HG03280 (cell line): ENCODE results near the gene ZNRF1.
A peak's percentile ranks its signal among the peaks of the same experiment; 100 is the strongest.
"Not testable (repeated sequence)": the region's sequence is repeated elsewhere in the genome, so short reads cannot be mapped to it uniquely, and the experiment has no call there.

Experiments used
- ATAC-seq: cut with Tn5 transposase; IDR thresholded peaks from one replicate; pipeline ENCODE4 v1.9.1; 2021; ENCODE audit warnings: mild to moderate bottlenecking, moderate library complexity; ENCODE audit not compliant: unreplicated experiment

Gene ZNRF1

DNA sequence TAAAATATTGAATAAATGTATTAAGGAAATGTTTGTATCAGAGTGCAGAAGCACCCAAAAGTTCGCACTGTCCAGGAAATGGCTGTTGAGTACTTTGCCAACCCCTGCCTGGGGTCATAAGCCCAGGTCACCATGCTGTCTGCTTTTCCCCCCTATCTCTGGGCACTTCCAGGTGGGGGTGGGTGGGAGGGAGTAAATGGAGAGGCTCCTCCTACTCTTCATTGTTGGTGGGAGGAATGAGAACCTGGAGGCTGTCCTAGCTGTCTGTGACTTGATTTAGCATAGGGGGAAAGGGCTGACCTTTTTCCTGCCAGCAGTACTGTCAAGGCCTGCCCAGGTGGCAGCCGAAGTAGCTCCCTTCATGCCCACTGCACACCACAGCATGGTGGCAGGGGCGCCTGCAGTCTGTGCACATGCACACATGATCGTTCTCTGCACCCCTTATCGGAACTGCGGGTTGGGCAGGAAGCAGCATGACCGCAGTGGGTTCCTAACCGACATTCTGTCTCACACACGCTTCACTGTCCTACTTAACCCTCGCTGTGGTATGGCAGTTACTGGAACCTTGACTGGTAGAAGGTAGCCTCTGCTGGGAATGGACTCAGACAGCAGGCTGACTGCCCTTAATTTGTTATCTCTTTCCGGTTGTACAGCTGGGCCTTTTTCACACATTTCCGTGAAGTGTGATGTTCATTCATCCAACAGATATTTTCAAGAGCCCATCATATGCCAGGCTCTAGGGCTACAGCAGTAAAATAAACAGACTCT, 76.3 kb downstream of the ZNRF1 start:
- peak; percentile 87 for ATAC-seq

DNA sequence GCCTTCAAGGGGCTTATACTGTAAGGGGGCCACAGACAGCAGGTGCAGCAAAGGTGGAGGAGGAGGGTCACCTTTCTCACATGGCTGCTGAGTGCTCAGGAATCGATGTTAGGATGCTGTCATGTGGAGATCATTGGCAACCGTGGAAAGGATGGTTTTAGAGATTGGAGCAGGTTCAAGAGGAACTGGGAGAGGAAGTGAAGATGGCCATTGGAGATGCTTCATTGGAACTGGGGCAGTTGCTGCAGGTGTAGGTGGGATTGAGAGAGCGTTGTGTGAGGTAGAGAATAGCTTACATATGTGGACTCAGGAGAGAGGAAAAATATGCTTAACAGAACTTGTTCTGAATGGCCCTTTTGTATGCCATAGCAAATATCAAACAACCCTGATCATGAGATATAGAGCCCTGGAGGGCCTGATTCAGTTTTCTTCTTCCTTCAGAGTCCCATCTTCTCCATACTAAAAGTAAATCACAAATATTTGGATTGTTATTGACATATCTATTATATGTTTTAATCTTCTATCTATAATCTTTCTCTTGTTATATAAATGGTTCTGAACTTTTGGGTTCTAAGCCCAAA, 77.0 kb downstream of the ZNRF1 start:
- ATAC-seq, result peak; percentile 4

DNA sequence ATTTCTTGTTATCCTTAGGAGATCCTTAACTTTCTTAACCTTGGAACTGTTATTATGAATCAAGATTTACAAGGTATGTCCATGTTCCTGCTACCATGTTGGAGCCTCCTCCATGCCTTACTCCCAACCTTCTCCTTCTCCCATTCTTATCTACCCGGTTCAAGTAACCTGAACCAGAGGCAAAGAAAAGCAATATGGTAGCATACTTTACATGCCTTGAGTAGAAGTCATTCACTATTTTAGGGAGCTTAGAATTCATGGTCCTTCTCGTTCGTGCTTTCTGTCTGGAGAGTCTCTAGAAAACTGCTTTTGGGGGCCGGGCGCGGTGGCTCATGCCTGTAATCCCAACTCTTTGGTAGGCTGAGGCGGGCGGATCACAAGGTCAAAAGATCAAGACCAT, 80.1 kb downstream of the ZNRF1 start:
- ATAC-seq, result no peak

DNA sequence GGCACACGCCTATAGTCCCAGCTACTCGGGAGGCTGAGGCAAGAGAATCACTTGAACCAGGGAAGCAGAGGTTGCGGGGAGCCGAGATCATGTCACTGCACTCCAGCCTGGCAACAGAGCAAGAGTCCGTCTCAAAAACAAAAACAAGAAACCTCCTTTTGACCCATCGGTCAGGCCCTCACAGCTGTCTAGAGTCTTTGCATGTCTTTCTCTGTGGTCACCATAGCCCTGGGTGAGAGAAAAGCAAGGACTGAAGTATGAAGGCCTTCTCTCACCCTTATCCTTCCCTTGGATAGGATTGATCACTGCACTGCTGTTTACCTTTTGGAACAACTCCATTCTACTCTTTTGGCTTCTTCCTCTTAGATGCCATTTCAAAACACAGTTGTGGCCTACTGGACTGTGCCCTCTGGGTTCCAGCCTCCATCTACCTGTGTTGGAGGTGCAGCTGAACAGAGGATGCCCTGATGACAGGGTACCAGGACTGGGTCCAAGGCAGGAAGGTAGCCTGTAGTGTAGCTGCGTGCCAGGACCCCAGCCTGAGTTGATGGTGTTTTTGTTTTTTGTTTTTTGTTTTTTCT, 80.6 kb downstream of the ZNRF1 start:
- no peak for ATAC-seq

DNA sequence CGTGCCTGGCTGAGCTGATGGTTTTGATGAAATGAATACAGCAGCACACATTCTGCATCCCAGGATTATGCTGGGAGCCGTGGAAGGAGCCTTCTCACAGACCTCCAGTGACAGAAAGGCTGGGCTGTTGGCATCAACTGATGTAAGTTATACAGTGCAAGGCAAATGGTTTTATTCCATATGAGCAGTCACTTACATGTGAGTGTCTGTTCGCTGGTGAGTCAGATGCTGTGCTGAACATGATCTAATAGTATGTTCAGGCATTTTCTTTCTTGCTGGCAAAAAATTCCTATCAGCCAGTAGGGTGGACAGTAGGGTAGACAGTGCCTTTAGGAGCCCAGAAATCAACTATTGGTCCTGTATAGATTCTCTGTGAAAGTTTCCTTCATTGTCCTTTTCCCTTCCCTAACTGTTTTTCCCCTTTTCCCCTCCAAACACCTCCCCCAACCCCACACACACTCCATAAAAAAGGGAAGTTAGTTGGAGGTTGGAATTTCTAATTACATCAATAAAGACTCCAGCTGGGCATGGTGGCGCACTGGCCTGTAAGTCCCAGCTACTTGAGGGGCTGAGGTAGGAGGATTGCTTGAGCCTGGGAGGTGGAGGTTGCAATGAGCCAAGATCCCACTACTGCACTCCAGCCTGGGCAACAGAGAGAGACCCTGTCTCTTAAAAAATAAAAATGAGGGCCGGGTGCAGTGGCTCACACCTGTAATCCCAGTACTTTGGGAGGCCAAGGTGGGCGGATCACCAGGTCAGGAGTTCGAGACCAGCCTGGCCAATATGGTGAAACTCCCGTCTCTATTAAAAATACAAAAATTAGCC, 81.6 kb downstream of the ZNRF1 start:
- no peak for ATAC-seq

DNA sequence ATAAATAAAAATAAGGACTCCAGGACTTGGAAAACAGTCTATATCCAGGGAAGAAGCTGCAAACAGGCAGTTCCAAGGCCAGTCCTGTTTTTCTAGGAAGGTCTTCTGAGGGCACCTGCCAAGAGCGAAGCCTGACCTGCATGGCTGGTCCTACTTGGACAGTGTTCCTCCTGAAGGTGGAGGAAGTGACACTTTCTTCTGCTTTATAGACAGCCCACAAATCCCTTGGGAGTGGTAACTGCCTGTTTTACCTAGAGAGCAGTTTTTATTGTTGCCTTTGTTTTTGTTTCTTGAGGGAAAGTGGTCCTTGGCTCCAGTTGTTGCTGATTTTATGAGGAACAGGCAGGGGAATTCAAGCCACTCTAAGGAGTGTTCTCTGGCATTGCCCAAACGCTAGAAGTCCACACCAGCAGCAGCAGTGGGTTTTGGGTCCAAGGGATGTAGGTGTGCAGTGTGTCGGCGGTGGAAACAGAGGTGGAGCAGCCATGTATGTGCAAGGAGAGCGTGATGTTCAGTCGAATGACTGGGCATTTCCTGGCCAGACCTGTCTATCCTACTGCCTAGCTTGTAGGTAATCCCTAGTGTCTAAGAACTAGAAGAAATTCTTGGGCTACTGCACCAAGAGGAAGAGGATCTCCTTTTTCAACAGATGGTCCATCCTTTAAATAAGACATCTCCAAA, 82.5 kb downstream of the ZNRF1 start:
- ATAC-seq, result no peak

DNA sequence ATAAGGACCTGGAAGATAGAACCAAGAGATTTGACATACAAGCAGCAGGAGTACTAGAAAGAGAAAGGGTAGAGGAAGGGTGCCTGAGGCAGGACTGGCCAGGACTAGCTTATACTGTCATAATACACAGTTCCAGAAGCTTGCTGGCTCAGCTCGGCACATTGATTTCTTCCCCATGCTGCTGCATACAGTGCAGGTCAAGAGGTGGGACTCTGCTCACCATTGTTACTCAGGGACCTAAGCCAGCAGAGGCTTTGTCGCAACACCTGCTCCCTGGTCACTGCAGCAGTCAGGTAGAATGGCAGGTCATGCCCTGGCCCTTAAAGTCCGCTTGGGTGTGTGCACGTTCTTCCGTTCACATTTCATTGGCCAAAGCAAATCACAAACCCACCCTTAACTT, 85.0 kb downstream of the ZNRF1 start:
- no peak for ATAC-seq

DNA sequence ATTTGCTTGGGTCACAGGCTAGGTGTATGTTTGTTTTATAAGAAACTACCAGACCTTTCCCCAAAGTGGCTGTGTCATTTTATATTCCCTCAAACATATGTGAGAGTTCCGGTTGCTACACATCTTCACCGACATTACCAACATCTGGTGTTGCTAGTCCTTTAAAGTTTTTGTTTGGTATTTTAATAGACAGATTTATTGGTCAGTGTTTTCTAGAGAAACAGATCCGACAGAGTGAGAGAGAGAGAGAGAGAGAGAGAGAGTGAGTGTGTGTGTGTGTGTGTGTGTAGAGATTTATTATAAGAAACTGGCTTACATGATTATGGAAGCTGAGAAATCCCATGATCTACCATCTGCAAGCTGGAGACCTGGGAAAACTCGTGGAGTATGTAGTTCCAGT, 86.7 kb downstream of the ZNRF1 start:
- ATAC-seq, result no peak

DNA sequence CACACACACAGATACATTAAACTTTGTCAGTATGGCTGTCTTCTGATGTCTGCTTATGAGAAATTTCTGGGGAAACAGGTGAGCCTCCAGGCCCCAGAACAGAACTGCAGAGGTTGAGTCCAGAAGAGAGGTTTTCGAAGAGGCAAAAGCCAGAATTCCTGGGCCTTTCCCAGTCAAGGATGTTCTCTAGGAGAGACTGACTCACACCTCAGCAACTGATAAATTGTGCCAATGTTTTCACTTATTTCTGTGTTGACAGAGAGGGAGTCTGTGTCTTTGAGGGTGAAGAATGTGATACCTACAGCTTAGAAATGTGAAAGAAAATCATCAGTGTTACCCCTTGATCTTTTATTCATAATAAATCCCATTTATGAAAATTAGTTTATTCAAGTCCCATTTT, 87.5 kb downstream of the ZNRF1 start:
- no peak for ATAC-seq

DNA sequence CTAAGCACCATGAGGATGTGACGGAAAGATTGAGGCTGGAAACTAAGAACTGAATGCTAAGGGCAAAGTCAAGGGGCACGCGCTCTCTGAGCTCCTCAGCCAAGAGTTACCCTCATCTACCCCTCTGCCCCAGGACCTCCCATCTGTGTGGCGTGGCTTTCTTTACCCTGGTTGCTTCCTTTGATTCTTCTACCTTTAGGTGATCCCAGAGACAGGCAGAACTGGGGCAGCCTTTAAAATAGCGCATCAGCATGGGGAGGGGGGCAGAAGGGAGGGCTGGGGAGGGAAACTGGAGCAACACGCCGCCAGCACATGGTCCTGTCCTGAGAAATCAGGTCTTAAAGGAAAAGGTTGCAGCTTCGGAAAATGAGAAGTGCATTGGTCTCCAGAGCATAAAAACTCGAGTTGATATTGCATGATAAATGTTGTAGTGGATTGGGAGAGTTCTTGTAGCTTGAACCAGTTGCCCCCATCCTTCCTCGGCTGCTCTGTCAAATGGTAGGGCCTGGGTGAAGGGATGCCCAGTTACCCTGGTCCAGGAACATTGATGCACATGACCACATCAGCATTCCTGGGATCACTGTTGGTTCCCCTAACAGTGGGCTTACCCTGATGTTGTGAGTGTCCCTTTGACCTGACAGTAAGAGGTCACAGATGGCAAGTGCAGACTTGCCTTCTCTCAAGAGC, 88.0 kb downstream of the ZNRF1 start:
- no peak for ATAC-seq

DNA sequence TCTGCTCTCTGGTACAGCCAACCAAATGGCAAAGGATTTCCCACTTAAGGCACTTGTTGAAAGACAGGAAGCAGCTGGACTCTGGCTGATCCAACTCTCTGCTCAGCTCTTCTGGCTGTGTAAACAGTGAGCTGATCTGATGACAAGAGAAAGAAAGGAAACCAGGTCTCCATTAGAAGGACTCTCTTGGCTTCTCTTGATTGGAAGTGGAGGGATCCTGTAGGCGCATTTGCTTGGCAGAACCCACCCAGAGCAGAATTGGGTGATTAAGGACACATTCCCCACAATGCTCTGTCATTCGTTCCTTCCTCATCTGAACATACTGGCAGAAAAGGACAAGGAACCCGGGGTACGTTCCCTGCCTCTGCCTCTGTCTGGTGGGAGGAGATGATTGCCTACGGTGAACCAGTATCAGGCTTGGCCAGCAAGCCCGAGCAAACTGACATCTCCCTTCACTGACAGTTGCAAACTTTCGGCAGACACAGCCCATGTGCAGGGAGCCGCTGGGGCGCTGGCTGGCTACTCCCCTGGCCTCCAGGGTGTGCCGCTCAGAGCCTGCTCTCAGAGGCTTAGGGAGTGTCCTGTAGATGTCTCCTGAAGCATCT, 88.7 kb downstream of the ZNRF1 start:
- no peak for ATAC-seq

DNA sequence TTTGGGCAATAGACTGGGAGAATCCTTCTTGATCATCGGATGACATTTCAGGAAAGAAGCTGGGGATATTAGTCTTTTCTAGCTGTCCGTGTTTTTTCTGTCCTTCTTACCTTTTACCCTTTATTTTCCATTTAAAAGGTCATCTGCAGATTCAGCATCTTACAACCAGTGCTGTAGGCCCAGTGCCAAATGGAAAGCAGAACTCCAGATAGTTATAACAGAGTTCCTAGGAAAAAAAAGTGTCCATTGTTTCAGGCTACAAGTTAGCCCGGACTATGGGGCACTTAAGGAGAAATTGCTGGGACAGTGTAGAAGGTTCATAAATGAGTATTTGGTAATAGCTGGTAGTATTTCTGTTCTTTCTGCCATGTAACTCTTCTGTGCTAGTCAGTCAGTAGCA, 89.4 kb downstream of the ZNRF1 start:
- no peak for ATAC-seq

DNA sequence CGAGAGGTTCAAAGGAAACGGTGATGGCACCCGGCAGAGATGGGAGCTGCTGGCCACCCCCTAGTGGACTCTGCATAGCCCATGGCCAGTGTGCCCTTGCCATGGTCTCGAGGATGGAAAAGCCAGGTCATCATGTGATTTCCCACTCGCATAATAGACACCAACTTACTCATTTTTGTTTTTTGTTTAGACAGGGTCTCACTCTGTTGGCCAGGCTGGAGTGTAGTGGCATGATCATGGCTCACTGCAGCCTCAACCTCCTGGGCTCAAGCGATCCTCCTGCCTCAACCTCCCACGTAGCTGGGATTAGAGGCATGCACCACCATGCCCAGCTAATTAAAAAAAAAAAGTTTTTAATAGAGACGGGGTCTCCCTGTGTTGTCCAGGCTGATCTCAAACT, 90.1 kb downstream of the ZNRF1 start:
- no peak for ATAC-seq

DNA sequence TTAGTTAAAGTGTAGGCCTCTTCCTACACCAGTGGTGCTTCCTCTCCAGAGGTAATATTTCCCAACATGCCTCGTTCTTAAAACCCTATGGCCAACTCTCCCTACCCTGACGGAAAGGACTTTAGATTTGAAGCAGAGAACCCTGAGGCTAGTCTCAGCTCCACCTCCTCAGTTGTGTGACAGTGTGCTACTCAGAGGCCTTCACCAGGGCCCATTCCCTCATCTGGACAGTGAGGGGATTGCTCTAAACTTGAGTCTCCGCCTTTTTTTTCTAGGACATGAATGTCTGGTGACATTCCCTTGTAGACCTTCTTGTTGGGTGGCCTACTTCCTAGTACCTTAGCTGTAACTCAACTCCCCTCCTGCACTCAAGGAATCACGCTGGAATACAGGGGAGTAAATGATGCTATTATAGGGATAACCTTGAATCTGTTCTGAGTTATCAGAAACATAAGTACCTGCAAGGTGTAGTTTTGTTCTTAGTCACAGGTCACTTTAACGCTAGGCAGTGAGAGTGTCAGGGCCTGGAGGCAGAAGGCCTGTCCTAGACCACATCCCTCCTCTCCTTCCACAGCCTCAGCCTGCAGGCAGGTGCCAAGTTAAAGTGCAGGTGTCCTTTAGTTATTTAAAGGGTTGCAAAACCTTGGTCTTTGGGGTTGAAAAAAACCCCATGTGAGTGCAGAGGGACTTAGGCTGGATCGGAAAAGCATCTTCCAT, 90.8 kb downstream of the ZNRF1 start:
- no peak for ATAC-seq

DNA sequence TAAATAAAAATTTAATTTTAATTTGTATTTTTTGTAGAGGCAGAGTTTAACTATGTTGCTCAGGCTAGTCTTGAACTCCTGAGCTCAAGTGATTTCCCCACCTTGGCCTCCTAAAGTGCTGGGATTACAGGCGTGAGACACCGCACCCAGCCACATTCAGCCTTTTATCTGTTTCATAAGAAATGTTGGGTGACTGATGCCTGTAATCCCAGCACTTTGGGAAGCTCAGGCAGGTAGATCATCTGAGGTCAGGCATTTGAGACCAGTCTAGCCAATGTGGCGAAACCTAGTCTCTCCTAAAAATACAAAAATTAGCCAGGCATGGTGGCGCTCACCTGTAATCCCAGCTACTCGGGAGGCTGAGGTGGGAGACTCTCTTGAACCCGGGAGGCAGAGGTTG, 92.1 kb downstream of the ZNRF1 start:
- not testable (repeated sequence) for ATAC-seq

DNA sequence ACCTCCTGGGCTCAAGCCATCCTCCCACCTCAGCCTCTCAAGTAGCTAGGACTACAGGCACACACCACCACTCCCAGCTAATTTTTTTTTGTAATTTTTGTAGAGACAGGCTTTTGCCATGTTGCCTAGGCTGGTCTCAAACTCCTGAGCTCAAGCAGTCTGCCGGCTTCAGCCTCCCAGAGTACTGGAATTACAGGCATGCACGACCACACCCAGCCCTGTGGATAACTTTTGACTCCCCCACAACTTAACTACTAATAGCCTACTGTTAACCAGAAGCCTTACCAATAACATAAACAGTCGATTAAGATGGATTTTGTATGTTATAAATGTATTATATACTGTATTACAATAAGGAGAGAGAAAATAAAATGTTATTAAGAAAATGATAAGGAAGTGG, 92.8 kb downstream of the ZNRF1 start:
- ATAC-seq, result not testable (repeated sequence)

DNA sequence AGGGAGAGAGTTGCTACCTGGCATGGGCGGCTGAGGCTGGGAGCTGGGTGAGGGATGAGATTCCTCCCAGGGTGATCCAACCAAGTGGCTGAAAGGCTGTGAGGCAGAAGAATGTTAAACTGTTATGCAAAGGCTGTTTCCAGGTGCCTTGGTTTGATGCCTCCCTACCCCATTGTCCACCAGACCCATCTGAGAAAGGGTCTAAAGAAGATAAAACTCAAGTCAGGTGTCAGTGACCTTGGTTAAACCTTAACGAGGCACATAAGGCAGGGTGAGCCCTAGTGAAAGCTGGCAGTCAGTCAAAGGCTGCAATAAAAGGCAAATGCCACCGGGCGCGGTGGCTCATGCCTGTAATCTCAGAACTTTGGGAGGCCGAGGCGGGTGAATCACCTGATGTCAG, 94.0 kb downstream of the ZNRF1 start:
- ATAC-seq, result no peak

DNA sequence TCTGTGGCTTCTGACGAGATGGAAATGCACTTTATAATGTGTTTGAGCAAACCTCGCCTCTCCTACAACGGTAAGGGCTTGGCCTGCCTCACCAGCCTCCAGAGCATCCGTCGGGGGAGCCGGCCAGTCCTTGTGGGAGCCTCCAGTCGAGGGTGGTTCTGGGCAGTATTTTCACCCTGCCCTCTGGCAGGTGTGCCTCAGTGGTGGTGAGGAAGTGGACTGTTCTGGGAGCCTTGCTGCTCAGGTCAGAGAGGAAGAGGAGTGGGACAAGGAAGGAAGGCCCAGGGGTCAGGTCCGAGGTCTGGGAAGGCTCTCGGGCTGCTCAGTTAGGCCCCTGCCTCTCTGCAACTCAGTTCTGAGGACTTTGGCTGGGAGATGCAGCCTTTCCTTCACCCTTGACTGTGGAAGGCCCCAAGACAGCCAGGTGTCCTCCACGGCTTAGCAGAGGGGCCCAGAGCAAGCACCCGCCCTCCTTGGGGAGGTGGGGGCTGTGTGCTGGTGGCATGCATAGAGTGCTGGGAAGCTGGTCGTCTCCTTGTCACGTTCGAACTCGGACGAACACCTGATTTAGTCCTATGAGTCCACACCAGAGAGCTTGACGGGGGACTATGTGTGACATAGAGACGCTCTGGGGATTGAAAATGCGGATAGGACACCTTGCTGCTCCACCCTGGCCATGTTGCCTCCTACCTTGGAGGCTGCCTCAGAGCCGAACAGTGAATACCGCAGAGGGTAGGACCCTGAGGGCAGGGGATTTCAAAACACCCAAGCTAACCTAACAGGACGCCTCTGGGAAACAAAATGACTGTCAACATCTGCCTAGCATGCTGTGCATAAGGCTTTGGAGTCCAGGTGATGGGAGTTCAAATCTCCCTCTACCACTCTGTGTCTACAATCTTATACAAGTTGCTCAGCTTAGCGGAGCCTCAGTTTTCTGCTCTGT, 95.0 kb downstream of the ZNRF1 start:
- ATAC-seq, result no peak
